Gastroesophageal sphincter (tissue), 3 donors: Measurements from ENCODE around the gene B3GNT2.

Experiments
- EP300 ChIP-seq: sonication (generic); formaldehyde crosslinking; IDR thresholded peaks from one replicate; pipeline ENCODE4 v1.6.1; 2017; ENCODE audit warnings: antibody characterized with exemption, mild to moderate bottlenecking
- POLR2A ChIP-seq, 2 donors: fragments of 450-650 bp; IDR thresholded peaks; one replicate each; pipeline ENCODE4 v1.6.1; 2017; ENCODE audit warnings: antibody characterized with exemption in 2 of 2, mild to moderate bottlenecking in 2 of 2, moderate library complexity in 1 of 2
- TF ChIP-seq, protein P1 (sequence below), 4 experiments: fragments of 200-600 bp in 2 of 4; fragments of 450-650 bp in 2 of 4; sonication (generic) in 1 of 4; IDR thresholded peaks; one replicate each; pipeline ENCODE4 v1.5.1; 2017 to 2019; ENCODE audit warnings: antibody characterized with exemption in 4 of 4, mild to moderate bottlenecking in 2 of 4, moderate library complexity in 2 of 4

DNA sequence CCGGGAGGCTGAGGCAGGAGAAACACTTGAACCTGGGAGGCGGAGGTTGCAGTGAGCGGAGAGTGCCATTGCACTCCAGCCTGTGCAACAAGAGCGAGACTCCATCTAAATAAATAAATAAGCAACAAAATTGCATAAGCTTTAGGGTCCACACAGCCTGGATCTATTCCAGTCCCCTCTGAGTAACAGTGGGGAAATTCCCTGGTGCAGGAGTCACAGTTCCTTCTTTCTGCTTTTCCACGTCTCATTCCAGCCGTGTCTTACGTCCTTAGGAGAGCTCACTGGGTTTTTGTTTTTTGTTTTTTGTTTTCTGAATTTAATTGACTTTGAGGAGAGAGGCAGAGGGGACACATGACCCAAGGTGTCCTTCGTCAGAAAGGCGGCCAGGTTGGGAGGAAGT lies 44.6 kb downstream of the B3GNT2 start:
- TF ChIP-seq, protein P1, sequence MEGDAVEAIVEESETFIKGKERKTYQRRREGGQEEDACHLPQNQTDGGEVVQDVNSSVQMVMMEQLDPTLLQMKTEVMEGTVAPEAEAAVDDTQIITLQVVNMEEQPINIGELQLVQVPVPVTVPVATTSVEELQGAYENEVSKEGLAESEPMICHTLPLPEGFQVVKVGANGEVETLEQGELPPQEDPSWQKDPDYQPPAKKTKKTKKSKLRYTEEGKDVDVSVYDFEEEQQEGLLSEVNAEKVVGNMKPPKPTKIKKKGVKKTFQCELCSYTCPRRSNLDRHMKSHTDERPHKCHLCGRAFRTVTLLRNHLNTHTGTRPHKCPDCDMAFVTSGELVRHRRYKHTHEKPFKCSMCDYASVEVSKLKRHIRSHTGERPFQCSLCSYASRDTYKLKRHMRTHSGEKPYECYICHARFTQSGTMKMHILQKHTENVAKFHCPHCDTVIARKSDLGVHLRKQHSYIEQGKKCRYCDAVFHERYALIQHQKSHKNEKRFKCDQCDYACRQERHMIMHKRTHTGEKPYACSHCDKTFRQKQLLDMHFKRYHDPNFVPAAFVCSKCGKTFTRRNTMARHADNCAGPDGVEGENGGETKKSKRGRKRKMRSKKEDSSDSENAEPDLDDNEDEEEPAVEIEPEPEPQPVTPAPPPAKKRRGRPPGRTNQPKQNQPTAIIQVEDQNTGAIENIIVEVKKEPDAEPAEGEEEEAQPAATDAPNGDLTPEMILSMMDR (IDR thresholded peaks at IDR 0.05), result no peak
- TF ChIP-seq EP300 (no peak), POLR2A (IDR thresholded peaks at IDR 0.05) (no peak)
